Stimulated activated CD4-positive, alpha-beta T cell treated with anti-CD3 and anti-CD28 coated beads, Interleukin-1b, Interleukin-23, amount 100 ng/mL, for 4 hours (primary cell): Measurements from ENCODE around the gene SLC2A4.
"Not testable (repeated sequence)": the region's sequence is repeated elsewhere in the genome, so short reads cannot be mapped to it uniquely, and the experiment has no call there.

Source experiments
- DNase-seq, 2 donors: peaks; one replicate each; pipeline ENCODE4 v3.0.0-alpha.2; 2020; ENCODE audit warnings: low read depth in 2 of 2

SLC2A4 gene

DNA sequence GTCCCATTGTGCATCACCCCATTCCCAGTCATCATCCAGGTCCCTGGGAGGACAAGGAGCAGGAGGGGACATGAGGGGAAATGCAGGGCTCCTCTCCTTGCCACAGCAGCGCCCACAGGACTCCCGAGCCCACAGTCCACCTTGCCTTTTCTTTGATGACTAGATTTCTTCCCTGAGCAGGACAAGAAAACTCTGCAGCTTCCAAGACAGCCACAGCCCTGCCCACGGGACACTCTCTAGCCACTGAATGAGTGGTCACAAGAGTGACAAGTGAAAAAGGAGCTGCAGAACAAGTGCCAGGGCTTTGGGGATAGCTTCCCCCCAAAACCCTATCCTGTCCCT is 42.9 kb downstream of the SLC2A4 start:
- DNase-seq = no peak

DNA sequence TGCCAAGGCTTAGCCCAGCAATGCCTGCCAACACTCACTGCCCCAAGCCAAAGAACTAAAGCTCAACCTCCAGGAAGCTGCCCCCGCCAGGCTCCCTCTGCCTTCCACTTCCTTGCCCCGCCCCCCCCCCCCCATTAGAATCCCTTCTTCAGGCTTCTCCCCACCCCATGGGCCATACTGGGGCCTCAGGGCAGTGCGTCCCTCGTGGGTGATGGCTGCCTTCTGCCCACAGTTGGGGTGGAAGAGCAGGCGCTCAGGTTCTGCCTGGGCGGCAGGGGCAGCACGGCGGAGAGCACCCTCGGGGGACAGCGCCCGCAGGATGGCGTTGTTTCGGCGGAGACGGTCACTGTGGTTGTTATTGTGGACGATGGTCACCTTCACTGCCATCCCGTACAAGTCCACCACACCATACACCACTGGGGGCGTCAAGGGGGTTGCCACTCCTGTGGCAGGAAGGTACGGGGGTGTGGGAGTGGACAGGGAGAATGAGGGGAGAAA is 43.6 kb downstream of the SLC2A4 start:
- no peak for DNase-seq

DNA sequence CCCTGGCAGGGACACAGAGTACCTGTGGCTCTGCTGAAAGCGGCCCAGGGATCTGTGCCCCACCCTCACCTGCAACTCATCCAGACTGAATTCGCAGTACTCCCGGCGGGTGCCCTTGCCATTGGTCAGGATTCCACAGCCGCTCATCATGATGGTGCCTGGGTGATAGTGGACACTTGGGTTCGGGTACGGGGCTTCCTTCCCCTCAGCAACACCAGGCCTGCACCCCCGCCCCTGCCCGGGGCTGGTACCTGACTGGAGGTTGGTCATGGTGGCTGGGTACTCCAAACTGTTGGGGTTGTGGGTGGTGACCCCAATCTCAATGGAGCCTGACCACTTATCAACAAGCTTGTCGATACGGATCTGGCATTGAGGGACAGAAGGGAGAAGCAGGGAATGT is 44.7 kb downstream of the SLC2A4 start:
- DNase-seq = no peak

DNA sequence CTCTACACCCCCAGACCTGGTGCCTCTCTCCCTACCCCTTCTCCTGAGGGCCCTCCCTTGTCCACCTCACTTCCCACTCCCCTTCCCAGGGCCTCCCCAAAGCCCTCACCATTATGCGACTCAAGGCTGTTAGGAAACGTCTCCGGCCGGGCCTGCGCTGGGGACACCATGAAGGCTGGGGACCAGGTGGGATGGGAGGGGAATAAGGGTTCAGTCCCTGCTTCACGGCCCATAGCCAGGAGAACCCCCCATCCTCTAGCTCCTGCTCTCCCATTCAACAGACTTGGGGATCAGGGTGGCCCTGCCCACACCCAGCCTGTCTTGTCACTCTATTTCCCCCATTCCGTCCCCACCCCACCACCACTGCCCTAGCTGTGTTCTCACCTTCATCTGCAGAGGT is 45.5 kb downstream of the SLC2A4 start:
- DNase-seq = no peak

DNA sequence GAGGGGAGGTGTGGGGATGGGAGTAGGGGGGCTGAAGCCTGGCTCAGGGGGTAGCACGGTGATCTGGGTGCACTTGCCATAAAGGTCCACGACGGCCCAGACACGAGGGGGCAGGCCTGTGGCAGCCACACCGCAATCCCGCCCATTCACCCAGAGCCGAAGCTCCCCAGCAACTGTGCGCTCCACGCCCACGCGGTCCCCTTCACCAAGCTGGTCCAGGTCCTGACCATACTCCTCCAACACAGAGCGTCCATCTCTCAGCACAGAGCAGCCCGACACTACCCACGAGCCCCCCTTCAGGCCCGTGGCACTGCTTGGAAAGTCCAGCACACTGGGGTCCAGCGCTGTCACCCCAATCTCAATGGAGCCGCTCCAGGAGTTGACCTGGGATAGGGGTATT is 46.0 kb downstream of the SLC2A4 start:
- no peak for DNase-seq

DNA sequence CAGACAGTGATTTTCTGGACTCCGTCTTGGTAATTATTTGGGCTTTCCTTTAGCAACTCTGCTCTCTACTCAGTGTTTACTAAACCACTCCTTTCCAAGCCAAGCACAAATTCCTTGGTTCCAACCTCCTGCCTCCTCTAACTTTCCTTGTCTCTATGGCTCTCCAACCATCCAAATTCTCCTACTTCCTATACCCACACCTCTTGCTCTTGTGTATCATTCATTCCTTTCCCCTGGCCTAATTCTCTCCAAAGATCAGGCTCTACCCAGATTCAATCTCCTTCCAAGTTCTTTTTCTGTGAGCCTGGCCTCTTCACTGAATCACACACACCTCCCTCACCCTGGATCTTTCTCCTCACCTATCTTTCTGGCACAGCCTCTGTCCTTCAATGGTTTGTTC is 46.5 kb downstream of the SLC2A4 start:
- no peak for DNase-seq

DNA sequence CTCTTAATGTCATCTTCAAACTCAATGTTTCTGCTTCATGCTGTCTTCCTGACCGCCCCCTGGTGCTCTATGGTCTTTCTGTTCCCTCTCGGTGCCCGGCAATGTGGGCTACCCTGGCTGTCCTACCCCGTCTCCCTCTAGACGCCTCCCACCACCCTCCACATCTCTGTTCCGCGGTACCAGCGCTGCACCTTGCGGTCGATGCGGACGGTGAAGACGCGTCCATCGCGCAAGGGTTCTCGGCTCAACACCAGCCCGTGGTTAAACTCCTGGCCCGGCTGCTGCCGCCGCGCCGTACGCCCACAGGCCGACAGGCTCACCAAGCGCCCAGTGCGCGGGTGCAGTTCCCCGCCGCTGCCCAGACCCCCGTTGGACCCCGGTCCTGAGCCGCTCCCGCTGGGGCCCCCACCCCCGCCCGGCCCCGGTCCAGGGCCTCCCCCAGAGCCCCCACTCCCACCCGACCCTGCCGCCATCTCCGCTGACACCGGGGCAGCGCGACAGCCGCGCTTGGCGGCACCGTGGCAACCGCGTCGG is 47.4 kb downstream of the SLC2A4 start, which contains the start of gene NEURL4:
Gene NEURL4, minus strand, starts transcription at position 496 of the 534 bp plus-strand sequence. Its CDS starts 23 bp downstream, at position 473.
- no peak for DNase-seq

DNA sequence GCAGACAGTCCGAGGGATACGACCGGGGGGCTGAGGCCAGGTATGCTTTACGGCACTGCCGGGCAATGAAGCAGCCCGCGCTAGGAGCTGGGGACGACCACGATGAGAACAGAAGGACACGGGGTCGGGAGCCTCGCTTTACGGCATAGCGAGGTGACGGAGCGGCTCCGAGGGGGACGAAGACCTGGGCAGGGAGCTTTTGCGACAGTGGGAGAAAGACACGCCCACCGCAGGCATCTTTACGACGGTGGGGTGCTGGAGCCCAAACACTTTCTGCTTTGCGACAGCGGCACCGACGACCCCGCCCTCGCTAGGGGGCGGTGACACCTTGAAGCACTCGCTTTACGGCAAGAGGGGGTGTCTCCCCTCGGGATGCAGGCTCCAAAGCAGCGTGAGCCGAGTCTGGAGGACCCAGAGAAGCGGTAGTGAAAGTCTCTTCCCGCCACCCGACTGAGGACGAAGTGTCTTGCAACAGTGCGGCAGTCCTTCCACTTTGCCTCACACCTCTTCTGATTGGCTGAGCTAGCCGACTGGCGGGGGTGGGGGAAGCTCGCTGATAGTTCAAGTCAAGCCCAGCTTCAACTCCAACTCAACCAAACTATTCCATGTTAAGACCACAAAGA is 48.0 kb downstream of the SLC2A4 start:
- DNase-seq = peak; percentile 90 to 91

DNA sequence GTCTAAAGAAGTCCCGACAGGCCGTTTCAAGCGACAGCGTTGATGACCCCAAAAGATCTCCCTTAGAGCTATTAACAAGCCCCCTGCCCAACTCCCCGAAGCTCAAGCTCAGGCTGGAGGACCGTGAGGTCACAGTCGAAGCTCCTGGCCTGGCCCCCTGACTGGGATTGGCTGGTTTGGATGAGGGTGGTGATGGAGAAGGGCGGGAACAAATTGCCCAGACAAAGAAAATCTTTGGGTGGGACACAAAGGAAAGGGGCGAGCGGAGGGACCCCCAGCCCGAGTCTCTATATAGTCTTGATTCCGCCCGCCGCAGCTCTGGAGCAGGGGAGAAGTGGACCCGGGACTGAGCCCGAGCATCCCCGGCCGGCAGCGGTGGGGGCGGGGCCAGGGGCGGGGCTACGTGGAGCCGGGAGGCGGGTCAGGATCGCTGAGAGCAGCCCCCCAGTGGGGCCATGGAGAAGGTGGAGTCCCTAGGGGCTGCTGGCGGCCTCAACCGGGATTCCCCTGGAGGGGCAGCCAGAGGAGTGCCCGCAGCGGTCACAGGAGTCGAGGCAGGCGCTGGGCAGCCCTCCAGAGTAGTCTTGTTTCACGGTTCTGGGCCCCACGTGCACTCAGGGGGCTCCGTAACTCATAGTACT is 48.6 kb downstream of the SLC2A4 start:
- DNase-seq = peak; percentile 58 to 79

DNA sequence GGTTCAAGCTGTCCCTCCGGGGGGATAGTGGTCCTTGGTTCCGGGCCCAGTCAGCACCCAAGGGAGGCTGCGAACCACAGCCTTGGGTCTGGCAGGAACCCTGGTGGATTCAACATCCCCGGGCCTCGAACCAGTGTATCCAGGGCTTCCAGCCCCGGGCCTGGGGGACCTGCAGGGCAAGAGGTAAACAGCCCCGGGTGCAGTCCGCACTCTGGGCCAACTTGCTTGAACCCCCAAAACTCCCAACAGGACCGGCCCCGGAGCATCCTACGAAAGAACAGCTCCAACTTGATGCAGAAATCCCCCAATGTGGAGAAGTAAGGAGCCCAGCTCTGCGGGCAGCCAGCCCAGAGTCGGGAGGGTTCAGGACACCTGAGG is 49.1 kb downstream of the SLC2A4 start:
- no peak for DNase-seq

DNA sequence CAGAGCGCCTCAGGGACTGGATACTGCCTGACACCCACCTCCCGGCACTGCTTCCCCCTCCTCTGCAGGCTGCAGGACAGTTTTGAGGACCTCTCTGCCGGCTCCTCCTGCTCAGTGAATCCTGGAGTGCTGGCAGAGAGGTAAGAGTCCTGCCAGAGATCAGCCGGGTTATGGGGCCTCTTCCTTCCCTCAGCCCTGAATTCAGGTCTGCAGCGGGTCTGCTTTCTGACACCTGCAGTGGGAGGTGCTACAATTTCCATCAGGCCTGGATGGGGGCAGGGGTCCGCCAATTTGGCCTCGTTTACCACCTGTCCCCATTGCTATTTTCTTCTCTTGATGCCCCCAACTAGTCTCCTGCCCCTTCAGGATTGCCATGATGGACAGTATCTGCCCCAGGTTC is 50.6 kb downstream of the SLC2A4 start:
- no peak for DNase-seq

DNA sequence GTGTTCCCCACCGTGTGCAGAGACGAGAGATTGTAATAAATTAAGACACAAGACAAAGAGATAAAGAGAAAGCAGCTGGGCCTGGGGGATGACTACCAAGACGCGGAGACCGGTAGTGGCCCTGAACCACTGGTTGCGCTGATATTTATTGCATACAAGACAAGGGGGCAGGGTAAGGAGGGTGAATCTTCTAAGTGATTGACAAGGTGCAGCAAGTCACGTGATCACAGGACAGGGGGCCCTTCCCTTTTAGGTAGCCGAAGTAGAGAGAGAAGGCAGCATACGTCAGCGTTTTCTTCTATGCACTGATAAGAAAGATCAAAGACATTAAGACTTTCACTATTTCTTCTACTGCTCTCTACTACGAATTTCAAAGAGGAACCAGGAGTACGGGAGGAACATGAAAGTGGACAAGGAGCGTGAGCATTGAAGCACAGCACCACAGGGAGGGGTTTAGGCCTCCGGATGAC is 51.1 kb downstream of the SLC2A4 start:
- not testable (repeated sequence) for DNase-seq

DNA sequence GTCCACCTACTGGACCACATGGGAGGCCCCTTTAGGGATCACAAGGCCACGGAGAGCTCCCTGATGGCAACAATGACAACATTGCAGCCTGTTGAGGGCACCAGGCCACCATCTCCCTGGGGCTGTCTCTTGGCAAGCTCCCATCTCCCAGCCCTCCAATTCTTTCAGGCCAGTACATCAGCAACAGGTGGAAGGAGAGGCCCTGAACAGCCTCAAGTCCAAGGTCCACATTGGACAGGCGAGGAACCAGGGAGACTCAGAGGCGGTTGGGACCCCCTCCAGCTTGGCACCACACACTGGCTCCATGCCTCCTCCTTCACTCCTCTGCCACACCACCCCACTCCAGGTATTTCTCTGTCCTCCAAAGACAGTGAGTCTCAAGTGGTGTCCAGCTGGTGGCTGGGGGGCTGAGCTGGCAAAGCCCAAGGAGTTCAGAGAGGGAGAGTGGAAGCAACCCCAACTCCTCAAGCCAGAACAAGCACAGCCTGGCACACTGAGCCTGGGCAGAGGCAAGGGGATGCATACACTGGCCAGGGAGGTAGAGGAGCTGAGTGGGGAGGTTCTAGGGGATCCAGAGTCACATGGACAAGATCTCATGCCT is 53.5 kb downstream of the SLC2A4 start:
- no peak for DNase-seq

DNA sequence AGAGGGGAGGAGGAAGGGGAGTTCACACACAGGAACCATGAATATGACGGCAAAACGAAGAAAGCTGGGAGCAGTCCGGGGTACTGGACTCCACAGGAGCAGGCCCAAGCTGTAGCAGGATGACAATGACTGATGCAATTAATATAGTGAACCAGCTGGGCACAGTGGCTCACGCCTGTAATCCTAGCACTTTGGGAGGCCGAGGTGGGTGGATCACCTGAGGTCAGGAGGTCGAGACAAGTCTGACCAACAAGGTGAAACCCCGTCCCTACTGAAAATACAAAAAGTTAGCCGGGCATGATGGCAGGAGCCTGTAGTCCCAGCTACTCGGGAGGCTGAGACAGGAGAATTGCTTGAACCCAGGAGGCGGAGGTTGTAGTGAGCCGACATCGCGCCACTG is 54.2 kb downstream of the SLC2A4 start:
- not testable (repeated sequence) for DNase-seq

DNA sequence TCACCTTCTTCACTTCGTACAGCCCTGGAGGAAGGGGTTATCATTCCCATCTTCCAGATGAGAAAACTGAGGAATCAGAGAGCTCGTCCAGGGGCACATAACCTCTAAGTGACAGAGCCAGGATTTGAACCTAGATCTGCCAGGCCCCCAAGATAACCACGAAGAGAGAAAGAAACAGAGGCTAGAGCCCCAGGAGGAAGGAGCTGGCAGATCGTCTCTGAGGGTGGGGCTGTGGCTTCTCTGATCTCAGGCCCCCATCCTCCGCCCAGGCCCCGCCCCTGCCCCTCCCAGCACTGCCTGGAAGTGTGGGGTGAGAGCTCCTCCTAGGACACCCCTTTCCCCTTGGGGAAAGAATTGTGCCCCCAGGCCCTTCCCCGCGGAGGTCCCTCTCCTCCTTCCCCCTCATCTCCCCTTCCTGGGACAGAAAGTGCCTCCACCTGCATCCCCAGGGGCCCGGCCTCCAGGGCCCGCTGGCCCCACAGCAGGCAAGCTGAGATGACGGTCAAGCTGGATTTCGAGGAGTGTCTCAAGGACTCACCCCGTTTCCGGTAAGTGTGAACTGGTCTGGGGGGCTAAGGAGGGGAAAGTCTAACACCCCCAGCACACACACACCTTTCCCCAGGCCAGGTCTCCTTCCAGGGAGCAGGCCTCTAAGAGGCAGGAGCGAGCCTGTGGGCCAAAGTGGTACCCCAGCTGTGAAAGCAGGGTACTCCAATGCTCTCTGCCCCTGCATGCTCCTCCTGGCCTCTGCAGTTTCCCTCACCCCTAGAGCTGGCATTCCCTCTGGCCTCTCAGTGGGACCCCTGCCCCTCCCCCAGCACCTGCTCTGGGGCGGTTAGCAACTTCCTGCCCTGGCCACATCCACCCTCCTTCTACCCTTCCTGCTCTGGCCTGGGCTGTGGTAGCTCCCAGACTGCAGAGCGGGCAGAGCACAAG is 55.0 kb downstream of the SLC2A4 start, which contains the start of gene ACAP1:
Gene ACAP1, plus strand, starts transcription at position 290 of the 936 bp plus-strand sequence. Its CDS starts 206 bp downstream, at position 496.
- peak; percentile 79 to 80 for DNase-seq

DNA sequence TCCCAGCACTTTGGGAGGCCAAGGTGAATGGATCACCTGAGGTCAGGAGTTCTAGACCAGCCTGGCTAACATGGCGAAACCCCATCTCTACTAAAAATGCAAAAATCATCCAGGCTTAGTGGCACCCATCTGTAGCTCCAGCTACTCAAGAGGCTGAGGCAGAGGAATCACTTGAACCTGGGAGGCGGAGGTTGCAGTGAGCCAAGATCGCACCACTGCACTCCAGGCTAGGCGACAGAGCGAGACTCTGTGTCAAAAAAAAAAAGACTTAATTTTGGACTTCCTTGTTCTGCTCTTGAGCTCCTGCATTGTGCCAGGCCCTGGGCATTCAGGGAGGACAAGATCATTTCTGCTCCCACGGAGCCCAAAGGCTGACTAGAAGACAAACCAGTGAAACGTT is 56.1 kb downstream of the SLC2A4 start:
- not testable (repeated sequence) for DNase-seq
